HEK293 (cell line): Measurements from ENCODE around the gene ASCC2.
"Not testable (repeated sequence)": the region's sequence is repeated elsewhere in the genome, so short reads cannot be mapped to it uniquely, and the experiment has no call there.

Experiments
- CTCF ChIA-PET: fragments of 350-600 bp; formaldehyde crosslinking; extraction: SDS; loops from one replicate; lab custom pipeline; 2021; ENCODE audit warnings: antibody characterized with exemption; lab: Yijun Ruan, JAX
- POLR2A ChIA-PET: fragments of 300-600 bp; formaldehyde crosslinking; extraction: SDS; loops from one replicate; lab custom pipeline; 2020; ENCODE audit warnings: antibody characterized with exemption, inconsistent platforms; lab: Yijun Ruan, JAX
- H3K27ac ChIP-seq: fragments of 200-500 bp; sonication (Bioruptor generic); 2 replicates; pipeline ENCODE4 v1.5.1; 2014; ENCODE audit warnings: low read depth, low read length, control low read depth, inconsistent platforms; ENCODE audit errors: extremely low read depth
- H3K36me3 ChIP-seq, 2 experiments: fragments of 200-500 bp in 1 of 2; sonication (Bioruptor generic) in 1 of 2; 1 replicate in 1 of 2; 2 replicates in 1 of 2; pipeline ENCODE4 v1.5.1; 2014 to 2017; ENCODE audit warnings: inconsistent platforms in 2 of 2, low read length in 2 of 2; ENCODE audit not compliant: control insufficient read depth in 2 of 2, insufficient read depth in 1 of 2
- H3K4me1 ChIP-seq: fragments of 200-500 bp; sonication (Bioruptor generic); 2 replicates; pipeline ENCODE4 v1.5.1; 2014; ENCODE audit warnings: mild to moderate bottlenecking, low read length, inconsistent platforms; ENCODE audit not compliant: control insufficient read depth, insufficient read depth
- H3K4me3 ChIP-seq: 2 replicates; pipeline ENCODE4 v1.5.1; 2011; ENCODE audit warnings: low read depth, mild to moderate bottlenecking, control low read depth, low read length, moderate library complexity
- H3K9me3 ChIP-seq: fragments of 200-500 bp; sonication (Bioruptor generic); 2 replicates; pipeline ENCODE4 v1.5.1; 2014; ENCODE audit warnings: low read depth, low read length, inconsistent platforms; ENCODE audit not compliant: control insufficient read depth, insufficient read depth
- BCL6B ChIP-seq: fragments of 450-650 bp; formaldehyde crosslinking; IDR thresholded peaks from 2 replicates; pipeline ENCODE4 v1.5.1; 2017; ENCODE audit warnings: missing biosample characterization, missing genetic modification characterization
- ZBTB48 ChIP-seq: fragments of 450-650 bp; formaldehyde crosslinking; IDR thresholded peaks from 2 replicates; pipeline ENCODE4 v1.5.1; 2016; ENCODE audit warnings: missing biosample characterization, missing genetic modification characterization
- ZIC2 ChIP-seq: fragments of 450-650 bp; formaldehyde crosslinking; IDR thresholded peaks from 2 replicates; pipeline ENCODE4 v1.5.1; 2016; ENCODE audit warnings: missing biosample characterization, missing genetic modification characterization
- ZNF19 ChIP-seq: fragments of 450-650 bp; formaldehyde crosslinking; IDR thresholded peaks from 2 replicates; pipeline ENCODE4; 2016; ENCODE audit warnings: missing biosample characterization, missing genetic modification characterization, low read depth
- ZNF426 ChIP-seq: fragments of 450-650 bp; formaldehyde crosslinking; IDR thresholded peaks from 2 replicates; pipeline ENCODE4 v1.5.1; 2017; ENCODE audit warnings: missing biosample characterization, missing genetic modification characterization, mild to moderate bottlenecking, inconsistent platforms, moderate library complexity
- ZNF596 ChIP-seq: fragments of 450-650 bp; IDR thresholded peaks from 2 replicates; pipeline ENCODE4 v1.5.0; 2018; ENCODE audit warnings: missing biosample characterization, mild to moderate bottlenecking, missing genetic modification characterization, moderate library complexity
- ZNF777 ChIP-seq: fragments of 450-650 bp; formaldehyde crosslinking; IDR thresholded peaks from 2 replicates; pipeline ENCODE4 v1.5.1; 2017; ENCODE audit warnings: missing biosample characterization, missing genetic modification characterization, borderline replicate concordance
- ZSCAN5A ChIP-seq: fragments of 450-650 bp; formaldehyde crosslinking; IDR thresholded peaks from 2 replicates; pipeline ENCODE4 v1.5.1; 2016; ENCODE audit warnings: missing biosample characterization, missing genetic modification characterization
- TF ChIP-seq, protein P1 (sequence below): fragments of 450-650 bp; formaldehyde crosslinking; IDR thresholded peaks from 2 replicates; pipeline ENCODE4 v1.5.1; 2016; ENCODE audit warnings: missing biosample characterization, missing genetic modification characterization
- TF ChIP-seq, protein P2 (sequence below): fragments of 450-650 bp; formaldehyde crosslinking; optimal IDR thresholded peaks from 2 replicates; pipeline ENCODE3; 2016; ENCODE audit warnings: missing biosample characterization, mild to moderate bottlenecking, missing genetic modification characterization
- TF ChIP-seq, protein P3 (sequence below): fragments of 450-650 bp; formaldehyde crosslinking; IDR thresholded peaks from 2 replicates; pipeline ENCODE4 v1.5.1; 2017; ENCODE audit warnings: missing biosample characterization, missing genetic modification characterization
- TF ChIP-seq, protein P4 (sequence below): fragments of 450-650 bp; formaldehyde crosslinking; IDR thresholded peaks from 2 replicates; pipeline ENCODE4 v1.5.1; 2016; ENCODE audit warnings: missing biosample characterization, missing genetic modification characterization

The ASCC2 gene

GRCh38 chr22:29859030-29859429 lies 21.0 kb upstream of the ASCC2 start:
- CTCF ChIA-PET = interaction anchor here (0.8 kb wide), 1 partner anchor 725 kb away, joined by 6 read pairs; no protein-coding TSS in a partner anchor

GRCh38 chr22:29856496-29856895 lies 18.4 kb upstream of the ASCC2 start:
- H3K27ac ChIP-seq = no peak overlapping the region
- CTCF ChIA-PET = interaction anchor here (0.6 to 1.9 kb wide), 5 partner anchors 12 to 231 kb away, joined by 3 to 8 read pairs (median 6); no protein-coding TSS in a partner anchor
- H3K36me3 ChIP-seq = no peaks in the 10 kb centered on the region
- no peaks in the 10 kb centered on the region for H3K9me3 ChIP-seq
- no peaks in the 10 kb centered on the region for H3K4me1 ChIP-seq
- H3K4me3 ChIP-seq = no peak overlapping the region
- TF ChIP-seq, protein P1, sequence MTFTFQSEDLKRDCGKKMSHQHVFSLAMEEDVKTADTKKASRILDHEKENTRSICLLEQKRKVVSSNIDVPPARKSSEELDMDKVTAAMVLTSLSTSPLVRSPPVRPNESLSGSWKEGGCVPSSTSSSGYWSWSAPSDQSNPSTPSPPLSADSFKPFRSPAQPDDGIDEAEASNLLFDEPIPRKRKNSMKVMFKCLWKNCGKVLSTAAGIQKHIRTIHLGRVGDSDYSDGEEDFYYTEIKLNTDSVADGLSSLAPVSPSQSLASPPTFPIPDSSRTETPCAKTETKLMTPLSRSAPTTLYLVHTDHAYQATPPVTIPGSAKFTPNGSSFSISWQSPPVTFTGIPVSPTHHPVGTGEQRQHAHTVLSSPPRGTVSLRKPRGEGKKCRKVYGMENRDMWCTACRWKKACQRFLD = no peak
- TF ChIP-seq ZNF426 (tag by site-specific recombination) (no peak), BCL6B (tag by site-specific recombination) (0 out of 2 replicates have a peak, but pooled peaks have one; percentile 31), ZNF777 (tag by site-specific recombination) (no peak), ZSCAN5A (tag by site-specific recombination) (no peak), ZIC2 (tag by site-specific recombination) (no peak)
- TF ChIP-seq, protein P2, sequence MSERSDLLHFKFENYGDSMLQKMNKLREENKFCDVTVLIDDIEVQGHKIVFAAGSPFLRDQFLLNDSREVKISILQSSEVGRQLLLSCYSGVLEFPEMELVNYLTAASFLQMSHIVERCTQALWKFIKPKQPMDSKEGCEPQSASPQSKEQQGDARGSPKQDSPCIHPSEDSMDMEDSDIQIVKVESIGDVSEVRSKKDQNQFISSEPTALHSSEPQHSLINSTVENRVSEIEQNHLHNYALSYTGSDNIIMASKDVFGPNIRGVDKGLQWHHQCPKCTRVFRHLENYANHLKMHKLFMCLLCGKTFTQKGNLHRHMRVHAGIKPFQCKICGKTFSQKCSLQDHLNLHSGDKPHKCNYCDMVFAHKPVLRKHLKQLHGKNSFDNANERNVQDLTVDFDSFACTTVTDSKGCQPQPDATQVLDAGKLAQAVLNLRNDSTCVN (tag by site-specific recombination) = no peak
- POLR2A ChIA-PET = no interaction called here

More at GRCh38 chr22:29859030-29859429, 21.0 kb upstream of the ASCC2 start:
- H3K36me3 ChIP-seq, H3K4me1 ChIP-seq, POLR2A ChIA-PET, H3K27ac ChIP-seq, H3K4me3 ChIP-seq, H3K9me3 ChIP-seq: not testable (repeated sequence)

DNA sequence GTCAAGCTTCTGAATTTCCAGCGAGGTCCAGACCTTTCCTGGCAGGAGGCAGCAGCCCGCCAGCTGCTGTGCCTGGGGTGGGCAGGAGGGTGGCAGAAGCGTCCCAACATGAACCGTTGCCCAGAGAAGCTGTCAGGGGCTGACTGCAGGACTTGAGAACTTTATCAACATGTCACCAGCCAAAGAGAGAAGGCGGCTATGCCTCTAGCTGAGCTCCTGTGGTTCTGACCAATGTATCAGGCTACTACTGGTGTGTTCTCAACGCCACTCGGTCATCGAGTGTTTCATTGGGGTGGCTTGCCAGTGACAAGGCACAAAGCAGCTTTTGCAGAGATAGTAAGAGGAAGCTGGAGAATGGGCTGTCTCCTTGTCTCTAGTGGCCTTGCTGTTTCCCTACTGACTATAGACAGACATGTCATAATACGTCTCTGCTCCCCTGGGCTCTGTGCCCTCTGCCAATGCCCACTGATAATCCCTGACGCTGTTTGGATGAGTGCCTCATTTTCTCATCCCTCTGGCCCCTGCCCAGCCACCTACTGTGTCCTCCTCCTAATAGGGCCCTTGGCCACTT lies 17.6 kb upstream of the ASCC2 start:
- ChIA-PET CTCF (interaction anchor here (0.6 to 1.9 kb wide), 4 partner anchors 11 to 425 kb away, joined by 3 to 8 read pairs (median 4); no protein-coding TSS in a partner anchor), POLR2A (no interaction called here)
- Histone ChIP-seq H3K4me1 (no peaks in the 10 kb centered on the region), H3K9me3 (no peaks in the 10 kb centered on the region), H3K27ac (no peak overlapping the region), H3K36me3 (no peaks in the 10 kb centered on the region), H3K4me3 (no peak overlapping the region)
- TF ChIP-seq, protein P2 (tag by site-specific recombination) = no peak
- TF ChIP-seq, protein P3, sequence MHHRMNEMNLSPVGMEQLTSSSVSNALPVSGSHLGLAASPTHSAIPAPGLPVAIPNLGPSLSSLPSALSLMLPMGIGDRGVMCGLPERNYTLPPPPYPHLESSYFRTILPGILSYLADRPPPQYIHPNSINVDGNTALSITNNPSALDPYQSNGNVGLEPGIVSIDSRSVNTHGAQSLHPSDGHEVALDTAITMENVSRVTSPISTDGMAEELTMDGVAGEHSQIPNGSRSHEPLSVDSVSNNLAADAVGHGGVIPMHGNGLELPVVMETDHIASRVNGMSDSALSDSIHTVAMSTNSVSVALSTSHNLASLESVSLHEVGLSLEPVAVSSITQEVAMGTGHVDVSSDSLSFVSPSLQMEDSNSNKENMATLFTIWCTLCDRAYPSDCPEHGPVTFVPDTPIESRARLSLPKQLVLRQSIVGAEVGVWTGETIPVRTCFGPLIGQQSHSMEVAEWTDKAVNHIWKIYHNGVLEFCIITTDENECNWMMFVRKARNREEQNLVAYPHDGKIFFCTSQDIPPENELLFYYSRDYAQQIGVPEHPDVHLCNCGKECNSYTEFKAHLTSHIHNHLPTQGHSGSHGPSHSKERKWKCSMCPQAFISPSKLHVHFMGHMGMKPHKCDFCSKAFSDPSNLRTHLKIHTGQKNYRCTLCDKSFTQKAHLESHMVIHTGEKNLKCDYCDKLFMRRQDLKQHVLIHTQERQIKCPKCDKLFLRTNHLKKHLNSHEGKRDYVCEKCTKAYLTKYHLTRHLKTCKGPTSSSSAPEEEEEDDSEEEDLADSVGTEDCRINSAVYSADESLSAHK (tag by site-specific recombination) = no peak
- TF ChIP-seq ZBTB48 (tag by site-specific recombination) (no peak), ZNF19 (no peak), ZNF596 (tag by site-specific recombination) (no peak)
- TF ChIP-seq, protein P4, sequence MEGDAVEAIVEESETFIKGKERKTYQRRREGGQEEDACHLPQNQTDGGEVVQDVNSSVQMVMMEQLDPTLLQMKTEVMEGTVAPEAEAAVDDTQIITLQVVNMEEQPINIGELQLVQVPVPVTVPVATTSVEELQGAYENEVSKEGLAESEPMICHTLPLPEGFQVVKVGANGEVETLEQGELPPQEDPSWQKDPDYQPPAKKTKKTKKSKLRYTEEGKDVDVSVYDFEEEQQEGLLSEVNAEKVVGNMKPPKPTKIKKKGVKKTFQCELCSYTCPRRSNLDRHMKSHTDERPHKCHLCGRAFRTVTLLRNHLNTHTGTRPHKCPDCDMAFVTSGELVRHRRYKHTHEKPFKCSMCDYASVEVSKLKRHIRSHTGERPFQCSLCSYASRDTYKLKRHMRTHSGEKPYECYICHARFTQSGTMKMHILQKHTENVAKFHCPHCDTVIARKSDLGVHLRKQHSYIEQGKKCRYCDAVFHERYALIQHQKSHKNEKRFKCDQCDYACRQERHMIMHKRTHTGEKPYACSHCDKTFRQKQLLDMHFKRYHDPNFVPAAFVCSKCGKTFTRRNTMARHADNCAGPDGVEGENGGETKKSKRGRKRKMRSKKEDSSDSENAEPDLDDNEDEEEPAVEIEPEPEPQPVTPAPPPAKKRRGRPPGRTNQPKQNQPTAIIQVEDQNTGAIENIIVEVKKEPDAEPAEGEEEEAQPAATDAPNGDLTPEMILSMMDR (tag by site-specific recombination) = peak; percentile 39; the same call in 1 of the 2 replicates
